Peyer's patch (tissue), 4 donors: ENCODE results near the gene TBX15. TPM values are rescaled to one million over a fixed set of nuclear protein-coding genes. Genes with fewer than 3 reads are reported as not detected.

Source experiments
- DNase-seq, 3 donors: peaks; one replicate each; pipeline ENCODE4 v3.0.0-alpha.2; 2017 to 2019
- H3K27ac ChIP-seq, 4 donors: fragments of 200-600 bp; sonication (generic); one replicate each; pipeline ENCODE4 v1.5.1; 2016 to 2019
- H3K27me3 ChIP-seq, 2 donors: fragments of 200-600 bp; sonication (generic); one replicate each; pipeline ENCODE4 v1.5.1; 2019
- H3K36me3 ChIP-seq, 3 donors: fragments of 200-600 bp; sonication (generic); one replicate each; pipeline ENCODE4 v1.5.1; 2016 to 2019
- H3K4me1 ChIP-seq, 4 donors: fragments of 200-600 bp; sonication (generic); one replicate each; pipeline ENCODE4 v1.5.1; 2016 to 2019
- H3K4me3 ChIP-seq, 4 donors: fragments of 200-600 bp; sonication (generic); 1 replicate in 3 of 4; 2 replicates in 1 of 4; pipeline ENCODE4 v1.5.1; 2016 to 2019; ENCODE audit warnings: mild to moderate bottlenecking in 1 of 4
- H3K9me3 ChIP-seq, 4 donors: fragments of 200-600 bp; sonication (generic); one replicate each; pipeline ENCODE4 v1.5.1; 2016 to 2019; ENCODE audit warnings: mild to moderate bottlenecking in 1 of 4
- POLR2A ChIP-seq, 2 donors: fragments of 450-650 bp; IDR thresholded peaks; one replicate each; pipeline ENCODE4 v1.5.1; 2017; ENCODE audit warnings: antibody characterized with exemption in 2 of 2, mild to moderate bottlenecking in 2 of 2, moderate library complexity in 2 of 2
- total RNA-seq, 4 donors: library from RNA; depleted of rRNA; stranded (reverse); fragments of >200 nt; gene quantifications; one replicate each; pipeline ENCODE4 v1.1.0, GENCODE V29; 2016
- TF ChIP-seq, protein P1 (sequence below), 6 experiments: fragments of 450-650 bp in 4 of 6; fragments of 200-600 bp in 2 of 6; sonication (generic) in 1 of 6; IDR thresholded peaks; one replicate each; pipeline ENCODE4 v1.5.1; 2017 to 2019; ENCODE audit warnings: antibody characterized with exemption in 6 of 6, mild to moderate bottlenecking in 3 of 6, moderate library complexity in 1 of 6

The TBX15 gene
- total RNA-seq, 4 donors from 2014 or later = 0.40 to 3.3 TPM; not detected in 2

DNA sequence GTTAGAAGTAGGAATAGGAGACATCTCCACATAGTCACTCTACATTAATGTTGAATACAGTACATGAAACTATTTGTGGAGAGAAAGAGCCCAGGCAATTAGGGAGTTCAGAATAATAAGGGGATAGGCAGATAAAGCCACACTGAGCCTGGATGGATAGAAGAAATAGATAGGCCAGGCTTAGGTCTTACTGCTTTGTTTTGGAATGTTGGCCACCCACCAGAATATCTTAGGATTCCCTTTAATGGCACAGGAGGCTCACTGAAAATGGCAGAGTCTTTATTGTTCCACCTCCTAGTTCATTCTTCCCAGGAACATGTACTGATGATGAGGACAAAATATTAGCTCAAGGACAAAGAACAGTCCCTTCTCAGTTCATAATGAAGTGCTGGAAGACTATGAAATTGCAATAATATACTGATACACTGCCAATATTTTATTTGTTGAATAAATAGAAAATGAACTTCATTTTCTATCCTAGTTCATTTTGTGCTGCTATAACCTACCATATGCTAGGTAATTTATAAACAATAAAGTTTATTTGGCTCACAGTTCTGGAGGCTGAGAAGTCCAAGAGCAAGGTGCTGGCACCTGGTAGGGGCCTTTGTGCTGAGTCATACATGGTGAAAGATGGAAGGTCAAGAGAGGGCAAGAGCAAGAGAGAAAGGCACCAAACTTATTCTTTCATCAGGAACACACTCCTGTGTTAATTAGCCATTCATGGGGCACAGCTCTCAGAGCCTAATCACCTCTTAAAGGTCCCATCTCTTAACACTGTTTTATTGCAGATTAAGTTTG, 87.3 kb downstream of the TBX15 start:
- no peaks in the 10 kb centered on the region for H3K36me3 ChIP-seq
- H3K27ac ChIP-seq = no peak overlapping the region
- H3K4me3 ChIP-seq = no peak overlapping the region
- H3K9me3 ChIP-seq = no peaks in the 10 kb centered on the region
- no peak for TF ChIP-seq POLR2A (IDR thresholded peaks at IDR 0.05)
- TF ChIP-seq, protein P1, sequence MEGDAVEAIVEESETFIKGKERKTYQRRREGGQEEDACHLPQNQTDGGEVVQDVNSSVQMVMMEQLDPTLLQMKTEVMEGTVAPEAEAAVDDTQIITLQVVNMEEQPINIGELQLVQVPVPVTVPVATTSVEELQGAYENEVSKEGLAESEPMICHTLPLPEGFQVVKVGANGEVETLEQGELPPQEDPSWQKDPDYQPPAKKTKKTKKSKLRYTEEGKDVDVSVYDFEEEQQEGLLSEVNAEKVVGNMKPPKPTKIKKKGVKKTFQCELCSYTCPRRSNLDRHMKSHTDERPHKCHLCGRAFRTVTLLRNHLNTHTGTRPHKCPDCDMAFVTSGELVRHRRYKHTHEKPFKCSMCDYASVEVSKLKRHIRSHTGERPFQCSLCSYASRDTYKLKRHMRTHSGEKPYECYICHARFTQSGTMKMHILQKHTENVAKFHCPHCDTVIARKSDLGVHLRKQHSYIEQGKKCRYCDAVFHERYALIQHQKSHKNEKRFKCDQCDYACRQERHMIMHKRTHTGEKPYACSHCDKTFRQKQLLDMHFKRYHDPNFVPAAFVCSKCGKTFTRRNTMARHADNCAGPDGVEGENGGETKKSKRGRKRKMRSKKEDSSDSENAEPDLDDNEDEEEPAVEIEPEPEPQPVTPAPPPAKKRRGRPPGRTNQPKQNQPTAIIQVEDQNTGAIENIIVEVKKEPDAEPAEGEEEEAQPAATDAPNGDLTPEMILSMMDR (IDR thresholded peaks at IDR 0.05) = no peak
- H3K4me1 ChIP-seq = no peaks in the 10 kb centered on the region
- DNase-seq = no peak
- no peaks in the 10 kb centered on the region for H3K27me3 ChIP-seq

DNA sequence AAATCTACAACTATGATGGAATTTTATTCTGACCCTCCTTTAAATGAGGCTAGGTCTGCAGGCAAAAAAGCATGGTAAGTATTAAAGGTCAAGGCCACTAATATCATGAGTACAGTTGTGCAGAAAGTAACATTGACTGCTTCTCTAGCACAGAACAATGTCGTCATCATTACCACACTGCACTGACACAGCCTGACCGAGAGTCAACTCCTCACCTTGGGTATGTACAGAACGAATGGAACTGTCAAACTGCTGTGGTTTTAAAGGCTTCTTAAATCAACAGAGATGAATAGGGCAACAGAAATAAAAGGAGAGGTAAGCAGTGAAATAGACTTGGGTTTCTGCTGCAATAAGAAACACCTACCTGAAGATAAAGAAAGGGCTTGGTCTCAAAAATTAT, 88.8 kb downstream of the TBX15 start:
- H3K27me3 ChIP-seq = no peaks in the 10 kb centered on the region
- TF ChIP-seq POLR2A (IDR thresholded peaks at IDR 0.05) = no peak
- TF ChIP-seq, protein P1 (IDR thresholded peaks at IDR 0.05) = no peak
- no peak overlapping the region for H3K27ac ChIP-seq
- H3K4me3 ChIP-seq = no peak overlapping the region
- H3K4me1 ChIP-seq = no peaks in the 10 kb centered on the region
- no peaks in the 10 kb centered on the region for H3K36me3 ChIP-seq
- DNase-seq = no peak
- H3K9me3 ChIP-seq = no peaks in the 10 kb centered on the region

DNA sequence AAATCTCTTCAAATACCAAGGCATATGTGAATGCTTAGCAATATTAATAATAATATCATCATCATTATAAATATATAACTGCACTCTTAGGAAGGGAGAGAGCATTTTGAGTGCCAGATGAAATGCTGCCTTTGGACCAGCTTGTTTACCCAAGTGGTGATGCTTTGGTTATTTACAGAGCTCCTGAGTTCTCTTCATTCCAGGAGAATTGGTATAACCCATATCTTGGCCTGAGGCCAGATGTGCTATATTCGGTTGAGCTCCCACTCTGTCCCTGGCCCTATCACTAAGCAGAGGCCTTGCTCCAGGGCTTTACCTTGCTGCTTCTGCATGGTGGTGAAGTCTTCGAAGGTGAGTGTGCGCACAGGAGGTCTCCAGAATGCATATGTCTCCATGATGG, 89.4 kb downstream of the TBX15 start:
- H3K4me1 ChIP-seq = no peaks in the 10 kb centered on the region

DNA sequence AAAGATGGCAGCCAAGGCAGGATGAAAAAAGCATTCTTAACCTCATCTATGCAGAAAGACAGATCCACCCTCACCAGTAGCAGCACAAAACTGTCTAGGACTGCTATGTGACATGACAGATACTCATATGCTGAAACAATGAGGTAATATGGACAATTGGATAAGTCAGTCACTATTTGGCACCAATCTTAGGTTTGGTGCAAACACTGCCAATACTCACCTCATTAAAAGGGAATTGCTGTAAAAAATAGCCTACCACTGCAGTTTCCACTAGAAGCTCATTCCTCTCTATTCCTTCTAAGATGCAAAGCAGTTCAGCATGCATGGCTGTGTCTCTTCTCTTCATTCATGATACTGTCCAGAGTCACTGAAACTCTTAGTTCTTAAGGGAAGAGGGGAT, 91.7 kb downstream of the TBX15 start:
- TF ChIP-seq, protein P1 (IDR thresholded peaks at IDR 0.05) = no peak
- no peak for TF ChIP-seq POLR2A (IDR thresholded peaks at IDR 0.05)
- no peak overlapping the region for H3K27ac ChIP-seq
- no peaks in the 10 kb centered on the region for H3K9me3 ChIP-seq
- no peak overlapping the region for H3K4me3 ChIP-seq
- no peaks in the 10 kb centered on the region for H3K36me3 ChIP-seq
- DNase-seq = no peak
- no peaks in the 10 kb centered on the region for H3K4me1 ChIP-seq
- no peaks in the 10 kb centered on the region for H3K27me3 ChIP-seq

More for the DNA sequence above, 89.4 kb downstream of the TBX15 start:
- Histone ChIP-seq H3K27ac (no peak overlapping the region), H3K4me3 (no peak overlapping the region), H3K36me3 (no peaks in the 10 kb centered on the region), H3K27me3 (no peaks in the 10 kb centered on the region), H3K9me3 (no peaks in the 10 kb centered on the region)
- TF ChIP-seq POLR2A (IDR thresholded peaks at IDR 0.05) = no peak
- DNase-seq = no peak

DNA sequence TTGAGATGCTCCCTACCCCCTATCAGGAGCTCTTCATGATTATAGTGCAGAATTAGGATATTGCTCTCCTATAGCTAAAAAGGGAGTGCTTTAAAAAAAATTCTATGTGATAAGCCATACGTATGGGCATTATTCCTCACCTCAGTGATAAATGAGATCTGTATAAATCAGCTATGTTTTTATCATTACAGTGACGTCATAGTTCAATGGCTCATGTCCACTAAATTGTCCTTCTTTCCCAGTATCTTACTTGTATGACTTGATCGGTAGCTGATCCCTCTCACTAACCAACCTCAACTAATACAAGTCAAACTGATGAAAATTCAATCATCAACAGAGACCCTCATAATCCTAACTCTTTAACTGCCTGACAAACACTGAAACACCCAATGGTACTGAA, 93.3 kb downstream of the TBX15 start:
- H3K4me3 ChIP-seq = no peak overlapping the region
- H3K9me3 ChIP-seq = no peaks in the 10 kb centered on the region
- no peaks in the 10 kb centered on the region for H3K27me3 ChIP-seq
- no peak for DNase-seq
- no peaks in the 10 kb centered on the region for H3K4me1 ChIP-seq
- H3K27ac ChIP-seq = no peak overlapping the region
- no peaks in the 10 kb centered on the region for H3K36me3 ChIP-seq
- TF ChIP-seq, protein P1 (IDR thresholded peaks at IDR 0.05) = no peak
- TF ChIP-seq POLR2A (IDR thresholded peaks at IDR 0.05) = no peak

DNA sequence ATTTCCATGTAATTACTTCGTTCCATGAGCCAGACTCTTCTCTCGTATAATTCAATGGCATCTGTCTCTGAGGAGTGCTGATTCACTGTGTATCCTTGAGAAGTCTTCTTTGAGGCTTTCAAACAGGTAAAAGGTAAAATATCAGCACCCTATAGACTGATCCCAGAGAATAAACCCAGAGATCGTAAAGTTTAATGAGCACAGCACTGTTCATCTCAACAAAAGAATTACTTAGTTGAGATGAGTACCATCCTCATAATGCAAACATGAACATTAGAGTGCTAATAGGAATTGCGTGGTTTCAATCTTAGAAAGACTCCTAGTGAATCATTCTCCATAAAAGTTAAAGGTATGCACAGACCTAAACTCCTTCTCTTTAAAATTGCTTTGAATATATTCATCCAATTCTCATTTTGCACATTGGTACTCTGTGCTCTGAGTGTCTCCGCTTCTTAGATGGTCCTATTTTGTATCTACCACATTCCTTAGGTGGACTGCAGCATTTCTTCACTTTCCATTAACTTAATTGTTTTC, 97.2 kb downstream of the TBX15 start:
- no peak for DNase-seq
- no peak overlapping the region for H3K27ac ChIP-seq
- no peak for TF ChIP-seq POLR2A (IDR thresholded peaks at IDR 0.05)
- TF ChIP-seq, protein P1 (IDR thresholded peaks at IDR 0.05) = no peak
- no peaks in the 10 kb centered on the region for H3K9me3 ChIP-seq
- no peaks in the 10 kb centered on the region for H3K27me3 ChIP-seq
- H3K4me1 ChIP-seq = no peaks in the 10 kb centered on the region
- no peak overlapping the region for H3K4me3 ChIP-seq
- no peaks in the 10 kb centered on the region for H3K36me3 ChIP-seq
